ENCODE measurements around the gene DCDC2C. TPM values are rescaled to one million over a fixed set of nuclear protein-coding genes. Genes with fewer than 3 reads are reported as not detected.

The DCDC2C gene
- total RNA-seq, 1 experiment from 2014 or later = not detected

- intact Hi-C loops (cut with micrococcal nuclease; ENCODE audit: unreplicated experiment) (no loop called here), in situ Hi-C loops (cut with HindIII; ENCODE audit: low pct_unique_long_range_greater_than_20kb, low sequenced_read_pairs) (no loop called here)
- H3K27me3 ChIP-seq (ENCODE audit: control insufficient read depth, insufficient read depth, low read length) = no peaks in the 10 kb centered on the region
- H3K36me3 ChIP-seq (ENCODE audit: control insufficient read depth, insufficient read depth, low read length) = no peaks in the 10 kb centered on the region
- no TSS peak for BruUV-seq (replicated peaks)
- no peak overlapping the region for H3K27ac ChIP-seq (ENCODE audit: low read length)
- TF ChIP-seq CTCF (IDR thresholded peaks at IDR 0.05) (no peak), SIN3A (IDR thresholded peaks at IDR 0.05; ENCODE audit: borderline replicate concordance, insufficient read depth, low read depth, low read length) (no peak), TCF7L2 (IDR thresholded peaks at IDR 0.05; ENCODE audit: low read depth, low read length) (no peak), POLR2AphosphoS5 (IDR thresholded peaks at IDR 0.05; ENCODE audit: low read depth, low read length) (no peak)
- ATAC-seq (no peak), DNase-seq (ENCODE audit: low read depth, low spot score) (no peak)
- no peak overlapping the region for H3K4me3 ChIP-seq (ENCODE audit: low read depth in 2 of 2, low read length in 2 of 2)
- POLR2A ChIA-PET = no interaction called here
- CTCF ChIA-PET = no interaction called here
- H3K4me1 ChIP-seq (ENCODE audit: control insufficient read depth, insufficient read depth, low read length) = no peaks in the 10 kb centered on the region
- H3K9me3 ChIP-seq (ENCODE audit: control insufficient read depth, insufficient read depth, low read depth, low read length) = no peaks in the 10 kb centered on the region
Observed at GRCh38 chr2:3662239-3662638, 41.1 kb upstream of the DCDC2C start.

GRCh38 chr2:3664118-3664517 is 39.3 kb upstream of the DCDC2C start:
- ATAC-seq (no peak), DNase-seq (ENCODE audit: low read depth, low spot score) (no peak)
- ChIA-PET CTCF (no interaction called here), POLR2A (no interaction called here)
- Histone ChIP-seq H3K36me3 (ENCODE audit: control insufficient read depth, insufficient read depth, low read length) (no peaks in the 10 kb centered on the region), H3K27me3 (ENCODE audit: control insufficient read depth, insufficient read depth, low read length) (no peaks in the 10 kb centered on the region), H3K4me1 (ENCODE audit: control insufficient read depth, insufficient read depth, low read length) (no peaks in the 10 kb centered on the region), H3K4me3 (ENCODE audit: low read depth in 2 of 2, low read length in 2 of 2) (no peak overlapping the region), H3K9me3 (ENCODE audit: control insufficient read depth, insufficient read depth, low read depth, low read length) (no peaks in the 10 kb centered on the region), H3K27ac (ENCODE audit: low read length) (no peak overlapping the region)
- TF ChIP-seq CTCF (IDR thresholded peaks at IDR 0.05) (no peak), REST (IDR thresholded peaks at IDR 0.05; ENCODE audit: insufficient read depth in 1 of 2, low read depth in 2 of 2, low read length in 1 of 2) (no peak), SIN3A (IDR thresholded peaks at IDR 0.05; ENCODE audit: borderline replicate concordance, insufficient read depth, low read depth, low read length) (no peak), TCF7L2 (IDR thresholded peaks at IDR 0.05; ENCODE audit: low read depth, low read length) (no peak), POLR2AphosphoS5 (IDR thresholded peaks at IDR 0.05; ENCODE audit: low read depth, low read length) (no peak)
- in situ Hi-C loops (cut with HindIII; ENCODE audit: low pct_unique_long_range_greater_than_20kb, low sequenced_read_pairs) = no loop called here
- no TSS peak for BruUV-seq (replicated peaks)
- intact Hi-C loops (cut with micrococcal nuclease; ENCODE audit: unreplicated experiment) = no loop called here

All from Panc1 (cell line).